ENCODE results near the gene USP7.

- TF ChIP-seq ARNT (IDR thresholded peaks at IDR 0.05), result no peak
- no peak for TF ChIP-seq FOXM1 (IDR thresholded peaks at IDR 0.05; ENCODE audit: borderline replicate concordance)
- TF ChIP-seq FOXA1 (IDR thresholded peaks at IDR 0.05), result no peak
- TF ChIP-seq PKNOX1 (IDR thresholded peaks at IDR 0.05), result no peak
These were observed 47.0 kb downstream of the USP7 start for GRCh38 chr16:8916541-8917225.

Data from HEK293T (cell line).